CD14-positive monocyte (primary cell): ENCODE results near the gene PEX11G. TPM values are rescaled to one million over a fixed set of nuclear protein-coding genes. Genes with fewer than 3 reads are reported as not detected.
A peak's percentile ranks its signal among the peaks of the same experiment; 100 is the strongest.

ENCODE experiments used
- DNase-seq, 3 donors: peaks; one replicate each; pipeline ENCODE4 v3.0.0-alpha.2; 2011 to 2022
- H2AFZ ChIP-seq: 2 replicates; pipeline ENCODE4 v1.6.0; 2012; ENCODE audit warnings: mild to moderate bottlenecking, low read depth, low read length, inconsistent platforms; ENCODE audit not compliant: insufficient read depth, poor library complexity, severe bottlenecking
- H3K27ac ChIP-seq, 2 donors: 1 replicate in 1 of 2; 2 replicates in 1 of 2; pipeline ENCODE4 v1.5.1; 2012 to 2013; ENCODE audit warnings: low read length in 2 of 2, control low read depth in 1 of 2, inconsistent platforms in 1 of 2, low read depth in 1 of 2, mild to moderate bottlenecking in 1 of 2
- H3K27me3 ChIP-seq, 2 donors: one replicate each; pipeline versions ENCODE4 v1.6.0 to v1.6.1; 2011 to 2013; ENCODE audit warnings: low read length in 2 of 2; ENCODE audit not compliant: control insufficient read depth in 2 of 2, insufficient read depth in 2 of 2
- H3K36me3 ChIP-seq, 2 donors: replicated peaks in 1 of 2; 1 replicate in 1 of 2; 2 replicates in 1 of 2; pipeline versions ENCODE4 v1.5.1 to v1.6.1; 2012 to 2013; ENCODE audit warnings: low read length in 2 of 2, control low read depth in 1 of 2, inconsistent platforms in 1 of 2, mild to moderate bottlenecking in 1 of 2; ENCODE audit not compliant: insufficient read depth in 2 of 2, control insufficient read depth in 1 of 2
- H3K4me1 ChIP-seq, 2 donors: 1 replicate in 1 of 2; 2 replicates in 1 of 2; pipeline versions ENCODE4 v1.5.1 to v1.6.1; 2012 to 2013; ENCODE audit warnings: low read length in 2 of 2, control low read depth in 1 of 2, inconsistent platforms in 1 of 2, mild to moderate bottlenecking in 1 of 2, moderate library complexity in 1 of 2; ENCODE audit not compliant: insufficient read depth in 2 of 2, control insufficient read depth in 1 of 2
- H3K4me2 ChIP-seq: replicated peaks from 2 replicates; pipeline ENCODE3; 2012; ENCODE audit warnings: low read length, moderate library complexity, mild to moderate bottlenecking; ENCODE audit not compliant: poor library complexity, severe bottlenecking; ENCODE audit errors: extremely low read depth
- H3K4me3 ChIP-seq, 3 experiments: fragments of 200-600 bp in 1 of 3; sonication (generic) in 1 of 3; replicated peaks in 1 of 3; 1 replicate in 2 of 3; 2 replicates in 1 of 3; pipeline ENCODE4 v1.5.1; 2011 to 2013; ENCODE audit warnings: low read length in 3 of 3, mild to moderate bottlenecking in 3 of 3, control low read depth in 2 of 3, low read depth in 2 of 3, inconsistent platforms in 1 of 3, moderate library complexity in 1 of 3
- H3K79me2 ChIP-seq: 2 replicates; pipeline ENCODE4 v1.6.0; 2012; ENCODE audit warnings: mild to moderate bottlenecking, control low read depth, inconsistent platforms, low read length, moderate library complexity; ENCODE audit not compliant: insufficient read depth
- H3K9ac ChIP-seq: 2 replicates; pipeline ENCODE4 v1.6.0; 2017; ENCODE audit warnings: low read length, mild to moderate bottlenecking; ENCODE audit not compliant: insufficient read depth, poor library complexity, severe bottlenecking
- H3K9me3 ChIP-seq, 2 donors: replicated peaks in 1 of 2; 1 replicate in 1 of 2; 2 replicates in 1 of 2; pipeline versions ENCODE4 v1.5.1 to v1.6.1; 2012 to 2013; ENCODE audit warnings: low read length in 2 of 2, control low read depth in 1 of 2; ENCODE audit not compliant: control insufficient read depth in 1 of 2, insufficient read depth in 1 of 2
- H4K20me1 ChIP-seq: 2 replicates; pipeline ENCODE4 v1.6.0; 2012; ENCODE audit warnings: mild to moderate bottlenecking, low read length, control low read depth, moderate library complexity; ENCODE audit not compliant: insufficient read depth
- H3K27ac Mint-ChIP-seq, 7 donors: one replicate each; pipeline ENCODE4 v1.8.0; 2020; ENCODE audit warnings: mild to moderate bottlenecking in 7 of 7, mixed read lengths in 7 of 7, moderate library complexity in 6 of 7, inconsistent platforms in 2 of 7
- H3K27me3 Mint-ChIP-seq, 3 donors: one replicate each; pipeline ENCODE4 v1.8.0; 2021 to 2022; ENCODE audit warnings: low read depth in 3 of 3, mild to moderate bottlenecking in 3 of 3, mixed read lengths in 3 of 3, moderate library complexity in 3 of 3, inconsistent platforms in 1 of 3
- H3K36me3 Mint-ChIP-seq, 2 donors: one replicate each; pipeline ENCODE4 v1.8.0; 2020; ENCODE audit warnings: mixed read lengths in 2 of 2, inconsistent platforms in 1 of 2, mild to moderate bottlenecking in 1 of 2
- H3K4me1 Mint-ChIP-seq: one replicate; pipeline ENCODE4 v1.8.0; 2020; ENCODE audit warnings: mild to moderate bottlenecking, mixed read lengths
- H3K4me3 Mint-ChIP-seq, 2 donors: one replicate each; pipeline ENCODE4 v1.8.0; 2020; ENCODE audit warnings: mild to moderate bottlenecking in 2 of 2, mixed read lengths in 2 of 2, moderate library complexity in 1 of 2
- H3K9me3 Mint-ChIP-seq, 7 donors: one replicate each; pipeline ENCODE4 v1.8.0; 2020 to 2022; ENCODE audit warnings: mixed read lengths in 7 of 7, mild to moderate bottlenecking in 6 of 7, moderate library complexity in 6 of 7, inconsistent platforms in 2 of 7
- CTCF ChIP-seq: fragments of 200-600 bp; IDR thresholded peaks from one replicate; pipeline ENCODE4 v1.8.0; 2022; ENCODE audit warnings: antibody characterized with exemption, mild to moderate bottlenecking
- WGBS: methylation state at CpG from one replicate; pipeline ENCODE4 v1.1.5; 2013; ENCODE audit warnings: missing lambda C conversion rate; ENCODE audit not compliant: insufficient coverage; 5-methylcytosine and 5-hydroxymethylcytosine counted together
- intact Hi-C, 2 donors: fragments of 100-400 bp; cut with micrococcal nuclease; formaldehyde crosslinking; loops; one replicate each; pipeline versions ENCODE4 v1.15.0 to v1.15.1; 2023
- polyA plus RNA-seq, 3 donors: library from polyadenylated mRNA; depleted of rRNA in 1 of 3; unstranded in 2 of 3; stranded (reverse) in 1 of 3; fragments of 300-500 nt in 2 of 3; fragments of >200 nt in 1 of 3; fragmentation: Illumina TruSeq in 2 of 3; gene quantifications; 1 replicate in 2 of 3; 2 replicates in 1 of 3; pipeline ENCODE4 v1.2.3, GENCODE V29; 2012 to 2021

Gene PEX11G
- polyA plus RNA-seq, 3 donors = 0.77 to 3.0 (median 1.4) TPM

- no peak overlapping the region for H3K27ac Mint-ChIP-seq
- no peaks in the 10 kb centered on the region for H3K9me3 Mint-ChIP-seq
- no peak overlapping the region for H3K27ac ChIP-seq
- H4K20me1 ChIP-seq = peaks cover 16% of the 10 kb centered on the region
- no peak overlapping the region for H3K9ac ChIP-seq
- H2AFZ ChIP-seq = no peak overlapping the region
- no peak overlapping the region for H3K4me3 ChIP-seq
- intact Hi-C loops = no loop called here
- peaks cover 31 to 40% of the 10 kb centered on the region in 2 donors for H3K4me1 ChIP-seq
- no peak for TF ChIP-seq CTCF
- no peaks in the 10 kb centered on the region for H3K27me3 ChIP-seq
- H3K79me2 ChIP-seq = peaks cover 14% of the 10 kb centered on the region
- peak overlapping the region in 1 of 2 donors; percentile 15 for H3K4me3 Mint-ChIP-seq
- peaks cover 0 to 4% (median 0%) of the 10 kb centered on the region in 3 donors for H3K27me3 Mint-ChIP-seq
- no peak overlapping the region for H3K4me2 ChIP-seq
- DNase-seq = no peak
- peaks cover 36% of the 10 kb centered on the region for H3K4me1 Mint-ChIP-seq
- peaks cover 39 to 51% of the 10 kb centered on the region in 2 donors for H3K36me3 ChIP-seq
- H3K9me3 ChIP-seq = no peaks in the 10 kb centered on the region
- H3K36me3 Mint-ChIP-seq = peaks cover 44 to 55% of the 10 kb centered on the region in 2 donors
- WGBS = 100% methylated on average over 1 of the region's 5 CpGs
Measured at GRCh38 chr19:7524523-7524922, 35.7 kb upstream of the PEX11G start.

- 12% methylated on average over 19 of the region's 23 CpGs for WGBS
- Histone ChIP-seq H3K79me2 (peaks cover 14% of the 10 kb centered on the region), H2AFZ (peak overlapping the region; percentile 77), H3K4me1 (peaks cover 31 to 38% of the 10 kb centered on the region in 2 donors), H3K27me3 (no peaks in the 10 kb centered on the region), H4K20me1 (peaks cover 16% of the 10 kb centered on the region), H3K4me2 (peak overlapping the region; percentile 99), H3K9ac (peak overlapping the region; percentile 89), H3K27ac (peak overlapping the region; percentile 25 to 77), H3K36me3 (peaks cover 25 to 36% of the 10 kb centered on the region in 2 donors), H3K4me3 (peak overlapping the region; percentile 56 to 89 (median 69)), H3K9me3 (no peaks in the 10 kb centered on the region)
- DNase-seq = peak in 2 of 3 donors; percentile 42 to 59
- H3K9me3 Mint-ChIP-seq = peaks cover 0 to 5% (median 3%) of the 10 kb centered on the region in 7 donors
- peak overlapping the region; percentile 85 to 88 for H3K4me3 Mint-ChIP-seq
- intact Hi-C loops = loop anchor here in 1 of 2 donors (1.0 to 2.0 kb wide), 2 partner anchors 11 to 50 kb away; no protein-coding TSS in a partner anchor
- peaks cover 34% of the 10 kb centered on the region for H3K4me1 Mint-ChIP-seq
- TF ChIP-seq CTCF = no peak
- peak overlapping the region; percentile 28 to 90 (median 76) for H3K27ac Mint-ChIP-seq
- peaks cover 34 to 45% of the 10 kb centered on the region in 2 donors for H3K36me3 Mint-ChIP-seq
- H3K27me3 Mint-ChIP-seq = peaks cover 0 to 6% (median 1%) of the 10 kb centered on the region in 3 donors
Measured at GRCh38 chr19:7522923-7523667, 34.3 kb upstream of the PEX11G start.
